WERI-Rb-1 (cell line): ENCODE measurements around the gene TTYH3.

ENCODE experiments used
- DNase-seq: peaks from one replicate; pipeline ENCODE4 v3.0.0-alpha.2; 2020
- H3K27ac ChIP-seq: fragments of 250-450 bp; sonication (Bioruptor Pico); 2 replicates; pipeline ENCODE4 v1.5.1; 2020; ENCODE audit warnings: mild to moderate bottlenecking, moderate library complexity
- H3K27me3 ChIP-seq: fragments of 250-450 bp; sonication (Bioruptor Pico); 2 replicates; pipeline ENCODE4 v1.5.1; 2021; ENCODE audit warnings: mild to moderate bottlenecking, low read depth, moderate library complexity; ENCODE audit not compliant: insufficient read depth, severe bottlenecking
- H3K36me3 ChIP-seq: fragments of 250-450 bp; sonication (Bioruptor Pico); 2 replicates; pipeline ENCODE4 v1.5.1; 2020; ENCODE audit warnings: mild to moderate bottlenecking, moderate library complexity
- H3K4me3 ChIP-seq: 2 replicates; pipeline ENCODE4 v1.5.1; 2011; ENCODE audit warnings: low read depth, mild to moderate bottlenecking, control low read depth, low read length
- H3K9me3 ChIP-seq: fragments of 250-450 bp; sonication (Bioruptor Pico); 2 replicates; pipeline ENCODE4 v1.5.1; 2021; ENCODE audit warnings: mild to moderate bottlenecking, moderate library complexity; ENCODE audit not compliant: severe bottlenecking
- CTCF ChIP-seq: IDR thresholded peaks from 2 replicates; pipeline ENCODE4 v1.5.1; 2011; ENCODE audit warnings: low read depth, mild to moderate bottlenecking, control low read depth, inconsistent platforms, low read length

TTYH3 gene

DNA sequence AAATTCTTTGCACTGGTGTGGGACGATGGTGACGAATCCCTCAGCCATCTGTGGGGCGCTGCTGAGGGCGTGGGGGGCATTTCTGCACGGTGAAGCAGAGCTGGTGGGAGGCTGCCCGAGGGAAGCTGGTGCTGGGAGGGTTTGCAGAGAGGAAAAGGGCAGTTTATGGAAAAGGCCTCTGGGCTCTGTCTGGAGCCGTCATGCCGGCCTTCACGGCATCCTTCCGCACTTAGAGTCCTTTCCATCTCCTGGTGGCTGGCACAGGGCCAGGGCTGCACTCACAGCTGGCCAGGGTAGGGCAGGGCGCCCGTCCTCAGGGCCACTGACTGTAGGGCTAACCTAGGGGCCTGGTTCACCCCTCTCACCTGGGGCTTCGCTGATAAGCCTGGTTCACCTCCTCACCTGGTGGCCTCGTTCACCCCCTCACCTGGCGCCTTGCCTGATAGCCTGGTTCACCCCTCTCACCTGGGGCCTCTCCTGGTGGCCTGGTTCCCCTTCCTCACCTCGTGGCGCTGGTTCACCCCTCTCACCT is 55.6 kb downstream of the TTYH3 start:
- Histone ChIP-seq H3K9me3 (no peaks in the 10 kb centered on the region), H3K27me3 (peaks cover 16% of the 10 kb centered on the region), H3K36me3 (no peaks in the 10 kb centered on the region), H3K27ac (no peak overlapping the region), H3K4me3 (no peak overlapping the region)
- DNase-seq = no peak
- TF ChIP-seq CTCF = no peak

GRCh38 chr7:2687881-2688318 is 56.1 kb downstream of the TTYH3 start, which contains the start of gene AMZ1:
Gene AMZ1, plus strand, starts transcription at chr7:2688202. Its CDS starts 12,250 bp downstream, at chr7:2700452.
- no peak for DNase-seq
- Histone ChIP-seq H3K9me3 (no peaks in the 10 kb centered on the region), H3K27ac (no peak within 1 kb of the TSS), H3K27me3 (peaks cover 16% of the 10 kb centered on the region), H3K36me3 (no peaks in the 10 kb centered on the region), H3K4me3 (no peak within 1 kb of the TSS; the same call in 1 of the 2 replicates)
- TF ChIP-seq CTCF = no peak

GRCh38 chr7:2688409-2689342 is 56.9 kb downstream of the TTYH3 start:
- Histone ChIP-seq H3K27ac (no peak overlapping the region), H3K4me3 (no peak overlapping the region), H3K27me3 (peaks cover 16% of the 10 kb centered on the region), H3K9me3 (no peaks in the 10 kb centered on the region), H3K36me3 (no peaks in the 10 kb centered on the region)
- DNase-seq = no peak
- TF ChIP-seq CTCF = no peak

- Histone ChIP-seq H3K4me3 (no peak overlapping the region), H3K27ac (no peak overlapping the region), H3K9me3 (no peaks in the 10 kb centered on the region), H3K36me3 (no peaks in the 10 kb centered on the region), H3K27me3 (peaks cover 16% of the 10 kb centered on the region)
- no peak for DNase-seq
- no peak for TF ChIP-seq CTCF
Measured at GRCh38 chr7:2689343-2689847, 57.6 kb downstream of the TTYH3 start.

- H3K36me3 ChIP-seq = no peaks in the 10 kb centered on the region
- peaks cover 16% of the 10 kb centered on the region for H3K27me3 ChIP-seq
- H3K4me3 ChIP-seq = no peak overlapping the region
- H3K27ac ChIP-seq = no peak overlapping the region
- no peaks in the 10 kb centered on the region for H3K9me3 ChIP-seq
- no peak for DNase-seq
- TF ChIP-seq CTCF = no peak
Measured at GRCh38 chr7:2689951-2690705, 58.3 kb downstream of the TTYH3 start.
